HCT116 (cell line): Measurements from ENCODE around the gene B3GALT6. TPM values are rescaled to one million over a fixed set of nuclear protein-coding genes. Genes with fewer than 3 reads are reported as not detected.

ENCODE experiments used
- ATAC-seq: fragments of 200-7000 bp; cut with Tn5 transposase; 2 replicates; pipeline ENCODE4 v1.9.1; 2020; ENCODE audit warnings: mild to moderate bottlenecking, moderate library complexity
- BruUV-seq: library from RNA; stranded (reverse); fragments of 400-500 nt; replicated peaks from 2 replicates; lab custom pipeline; 2021; lab: Mats Ljungman, UMichigan
- CTCF ChIA-PET: fragments of 300-600 bp; sonication (Branson Sonifier 250); formaldehyde crosslinking; loops from one replicate; lab custom pipeline; 2021; ENCODE audit warnings: antibody characterized with exemption; lab: Charles Lee
- POLR2A ChIA-PET: fragments of 300-600, 350-600 bp; sonication (Branson Sonifier 250); formaldehyde crosslinking; loops from one replicate; lab custom pipeline; 2021; ENCODE audit warnings: antibody characterized with exemption; lab: Charles Lee
- RAD21 ChIA-PET, 2 experiments: fragments of 300-600 bp; sonication (Branson Sonifier 250); formaldehyde crosslinking; loops; one replicate each; lab custom pipeline; 2023; ENCODE audit warnings: low total read pairs in 2 of 2; ENCODE audit not compliant: uncharacterized antibody in 2 of 2, unreplicated experiment in 2 of 2, low non-redundant PET in 1 of 2; lab: Charles Lee
- DNase-seq: peaks from one replicate; pipeline ENCODE4 v3.0.0-alpha.2; 2010; ENCODE audit warnings: low read depth, low spot score
- H2AFZ ChIP-seq: fragments of 200-600 bp; shearing (Covaris generic), sonication (generic); 2 replicates; pipeline ENCODE4 v1.6.1; 2017; ENCODE audit warnings: low read depth, mixed run types, mixed read lengths, antibody characterized with exemption, low read length; ENCODE audit not compliant: poor library complexity, severe bottlenecking
- H3K27ac ChIP-seq: 2 replicates; pipeline ENCODE4 v1.5.1; 2012; ENCODE audit warnings: low read depth, low read length
- H3K27me3 ChIP-seq: fragments of 200-600 bp; sonication (generic); 2 replicates; pipeline ENCODE4 v1.6.1; 2016; ENCODE audit warnings: mixed run types, low read length, mixed read lengths; ENCODE audit not compliant: insufficient read depth
- H3K36me3 ChIP-seq, 2 experiments: fragments of 200-500 bp in 1 of 2; fragments of 200-600 bp in 1 of 2; sonication (Bioruptor generic) in 1 of 2; sonication (generic) in 1 of 2; 2 replicates each; pipeline versions ENCODE4 v1.5.1 to v1.6.1; 2014 to 2016; ENCODE audit warnings: low read length in 2 of 2, inconsistent platforms in 1 of 2, mixed read lengths in 1 of 2, mixed run types in 1 of 2; ENCODE audit not compliant: insufficient read depth in 2 of 2, control insufficient read depth in 1 of 2
- H3K4me1 ChIP-seq, 2 experiments: fragments of 200-600 bp in 1 of 2; sonication (generic) in 1 of 2; 2 replicates each; pipeline versions ENCODE4 v1.5.1 to v1.6.1; 2012 to 2017; ENCODE audit warnings: low read length in 2 of 2, inconsistent platforms in 1 of 2, mild to moderate bottlenecking in 1 of 2, mixed read lengths in 1 of 2, mixed run types in 1 of 2, moderate library complexity in 1 of 2; ENCODE audit not compliant: insufficient read depth in 2 of 2, control insufficient read depth in 1 of 2
- H3K4me2 ChIP-seq: fragments of 200-600 bp; sonication (generic); 2 replicates; pipeline ENCODE4 v1.6.1; 2017; ENCODE audit warnings: mixed run types, low read length, mixed read lengths
- H3K4me3 ChIP-seq, 2 experiments: fragments of 200-600 bp in 1 of 2; sonication (generic) in 1 of 2; replicated peaks in 1 of 2; 2 replicates each; pipeline ENCODE4 v1.5.1; 2011 to 2016; ENCODE audit warnings: low read length in 2 of 2, control low read depth in 1 of 2, low read depth in 1 of 2, mild to moderate bottlenecking in 1 of 2, mixed read lengths in 1 of 2, mixed run types in 1 of 2
- H3K79me2 ChIP-seq: fragments of 200-600 bp; sonication (generic); 2 replicates; pipeline ENCODE4 v1.6.1; 2017; ENCODE audit warnings: mild to moderate bottlenecking, mixed run types, low read length, moderate library complexity, mixed read lengths; ENCODE audit not compliant: insufficient read depth
- H3K9ac ChIP-seq: fragments of 200-600 bp; sonication (generic); 2 replicates; pipeline ENCODE4 v1.6.1; 2016; ENCODE audit warnings: low read length, mixed read lengths
- H3K9me2 ChIP-seq: fragments of 200-600 bp; sonication (generic), shearing (Covaris generic); 2 replicates; pipeline ENCODE4 v1.6.1; 2017; ENCODE audit warnings: mixed run types, mild to moderate bottlenecking, moderate library complexity; ENCODE audit not compliant: insufficient read depth
- H3K9me3 ChIP-seq, 2 experiments: fragments of 200-500 bp in 1 of 2; fragments of 200-600 bp in 1 of 2; sonication (Bioruptor generic) in 1 of 2; sonication (generic) in 1 of 2; 2 replicates each; pipeline ENCODE4 v1.6.1; 2014 to 2017; ENCODE audit warnings: low read length in 2 of 2, mixed read lengths in 2 of 2, inconsistent platforms in 1 of 2, low read depth in 1 of 2, mild to moderate bottlenecking in 1 of 2, mixed run types in 1 of 2, moderate library complexity in 1 of 2; ENCODE audit not compliant: control insufficient read depth in 1 of 2, insufficient read depth in 1 of 2
- H4K20me1 ChIP-seq: fragments of 200-600 bp; sonication (generic), shearing (Covaris generic); 2 replicates; pipeline ENCODE4 v1.6.1; 2017; ENCODE audit warnings: mixed run types, mild to moderate bottlenecking, moderate library complexity; ENCODE audit not compliant: insufficient read depth
- CTCF ChIP-seq, 3 experiments: fragments of 200-600 bp in 1 of 3; sonication (generic) in 1 of 3; IDR thresholded peaks in 2 of 3; conservative IDR thresholded peaks in 1 of 3; 2 replicates each; pipeline ENCODE4 v1.5.1; 2012 to 2017; ENCODE audit warnings: low read depth in 2 of 3, low read length in 2 of 3, antibody characterized with exemption in 1 of 3, borderline replicate concordance in 1 of 3, control low read depth in 1 of 3, mild to moderate bottlenecking in 1 of 3, mixed read lengths in 1 of 3, mixed run types in 1 of 3, moderate library complexity in 1 of 3; ENCODE audit not compliant: insufficient read depth in 1 of 3
- ELF1 ChIP-seq: IDR thresholded peaks from 2 replicates; pipeline ENCODE4 v1.6.1; 2012; ENCODE audit warnings: low read depth, borderline replicate concordance
- EZH2 ChIP-seq: fragments of 200-600 bp; sonication (generic); IDR thresholded peaks from 2 replicates; pipeline ENCODE4 v1.6.1; 2017; ENCODE audit warnings: antibody characterized with exemption, mixed run types
- EZH2phosphoT487 ChIP-seq: fragments of 200-600 bp; IDR thresholded peaks from 2 replicates; pipeline ENCODE4 v1.6.1; 2018; ENCODE audit warnings: antibody characterized with exemption, borderline replicate concordance
- JUND ChIP-seq: IDR thresholded peaks from 2 replicates; pipeline ENCODE4 v1.6.1; 2012
- RAD21 ChIP-seq: IDR thresholded peaks from 2 replicates; pipeline ENCODE4 v1.6.1; 2012; ENCODE audit warnings: low read depth, mild to moderate bottlenecking
- REST ChIP-seq: IDR thresholded peaks from 2 replicates; pipeline ENCODE4 v1.6.1; 2012; ENCODE audit warnings: low read depth
- SRF ChIP-seq: IDR thresholded peaks from 2 replicates; pipeline ENCODE4 v1.6.1; 2012; ENCODE audit warnings: low read depth
- intact Hi-C: fragments of 100-400 bp; cut with micrococcal nuclease; formaldehyde crosslinking; loops from 2 replicates; pipeline ENCODE4 v1.10.0; 2022
- total RNA-seq: library from RNA; stranded (reverse); gene quantifications from one replicate; pipeline ENCODE4 v1.2.1, GENCODE V29; 2021; ENCODE audit not compliant: unreplicated experiment
- TF ChIP-seq, protein P1 (sequence below): IDR thresholded peaks from 2 replicates; pipeline ENCODE4 v1.6.1; 2012

B3GALT6 gene
- total RNA-seq, 1 experiment from 2014 or later: 16.3 TPM

DNA sequence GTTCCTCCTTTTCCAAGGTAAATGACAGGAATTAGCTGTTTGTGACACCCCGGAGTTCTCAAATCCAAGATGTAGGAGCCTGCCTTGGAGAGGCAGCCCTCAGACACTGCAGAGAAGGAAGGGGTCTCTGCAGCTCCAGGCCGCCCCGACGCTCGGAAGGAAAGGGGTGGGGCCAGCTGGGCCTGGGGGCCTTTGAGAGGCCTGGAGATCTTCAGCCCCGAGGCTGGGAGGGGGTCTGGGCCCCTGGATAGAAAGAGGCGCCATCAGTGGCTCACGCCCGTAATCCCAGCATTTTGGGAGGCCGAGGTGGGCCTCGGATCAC lies 24.5 kb upstream of the B3GALT6 start:
- peak overlapping the region; percentile 9 to 67; a peak in 2 of 4 replicates for H3K4me3 ChIP-seq
- TF ChIP-seq REST: no peak
- no peak for TF ChIP-seq ELF1
- TF ChIP-seq RAD21: no peak
- no peak for TF ChIP-seq SRF
- TF ChIP-seq EZH2: no peak
- no peak for TF ChIP-seq CTCF (IDR thresholded peaks at IDR 0.05 in 2 of 3, conservative IDR thresholded peaks at IDR 0.05 in 1 of 3; ENCODE audit: borderline replicate concordance in 1 of 3, insufficient read depth in 1 of 3, low read depth in 2 of 3, low read length in 2 of 3)
- TF ChIP-seq EZH2phosphoT487: no peak
- TF ChIP-seq, protein P1, sequence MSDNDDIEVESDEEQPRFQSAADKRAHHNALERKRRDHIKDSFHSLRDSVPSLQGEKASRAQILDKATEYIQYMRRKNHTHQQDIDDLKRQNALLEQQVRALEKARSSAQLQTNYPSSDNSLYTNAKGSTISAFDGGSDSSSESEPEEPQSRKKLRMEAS: no peak
- no peak for TF ChIP-seq JUND
- POLR2A ChIA-PET: no interaction called here

More for the DNA sequence above, 24.5 kb upstream of the B3GALT6 start:
- H3K4me1 ChIP-seq: peaks cover 30 to 38% of the 10 kb centered on the region in 2 experiments
- CTCF ChIA-PET: no interaction called here
- H3K79me2 ChIP-seq: peaks cover 8% of the 10 kb centered on the region; the same call in 1 of the 2 replicates
- no peak overlapping the region for H2AFZ ChIP-seq
- intact Hi-C loops: loop anchor here (5.0 kb wide), 1 partner anchor 45 kb away; no protein-coding TSS in a partner anchor
- BruUV-seq: no TSS peak
- no peak overlapping the region; the same call in 1 of the 2 replicates for H3K9ac ChIP-seq
- H3K27ac ChIP-seq: peak overlapping the region; percentile 94
- H3K36me3 ChIP-seq: no peaks in the 10 kb centered on the region
- H3K27me3 ChIP-seq: no peaks in the 10 kb centered on the region
- H4K20me1 ChIP-seq: no peaks in the 10 kb centered on the region
- RAD21 ChIA-PET: no interaction called here
- ATAC-seq (no peak), DNase-seq (no peak)
- no peaks in the 10 kb centered on the region for H3K9me2 ChIP-seq
- no peaks in the 10 kb centered on the region for H3K9me3 ChIP-seq
- peak overlapping the region; percentile 97 for H3K4me2 ChIP-seq
